ENCODE data around the gene OR5M3. TPM values are rescaled to one million over a fixed set of nuclear protein-coding genes. Genes with fewer than 3 reads are reported as not detected.

Gene OR5M3
- total RNA-seq, 1 experiment from 2014 or later, result not detected

DNA sequence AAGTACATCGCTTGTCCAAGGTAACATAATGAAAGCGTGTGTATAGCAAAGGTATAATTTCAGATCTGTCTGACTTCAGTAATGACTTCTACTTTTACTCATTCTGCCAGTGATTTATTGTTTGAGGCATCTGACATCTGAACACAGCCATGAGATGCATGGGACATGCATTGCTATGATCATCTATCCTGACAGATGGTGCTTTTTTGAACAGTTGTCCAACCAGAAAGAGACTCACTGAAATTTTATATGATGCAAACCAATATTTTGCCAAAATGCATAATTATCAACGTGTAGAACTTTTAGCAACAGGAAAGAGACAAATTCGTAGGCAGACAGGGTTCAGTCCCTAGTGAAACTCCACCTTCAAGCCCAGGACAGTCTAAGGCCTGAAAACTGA, 19.6 kb downstream of the OR5M3 start (continued):
- TF ChIP-seq, protein P1, sequence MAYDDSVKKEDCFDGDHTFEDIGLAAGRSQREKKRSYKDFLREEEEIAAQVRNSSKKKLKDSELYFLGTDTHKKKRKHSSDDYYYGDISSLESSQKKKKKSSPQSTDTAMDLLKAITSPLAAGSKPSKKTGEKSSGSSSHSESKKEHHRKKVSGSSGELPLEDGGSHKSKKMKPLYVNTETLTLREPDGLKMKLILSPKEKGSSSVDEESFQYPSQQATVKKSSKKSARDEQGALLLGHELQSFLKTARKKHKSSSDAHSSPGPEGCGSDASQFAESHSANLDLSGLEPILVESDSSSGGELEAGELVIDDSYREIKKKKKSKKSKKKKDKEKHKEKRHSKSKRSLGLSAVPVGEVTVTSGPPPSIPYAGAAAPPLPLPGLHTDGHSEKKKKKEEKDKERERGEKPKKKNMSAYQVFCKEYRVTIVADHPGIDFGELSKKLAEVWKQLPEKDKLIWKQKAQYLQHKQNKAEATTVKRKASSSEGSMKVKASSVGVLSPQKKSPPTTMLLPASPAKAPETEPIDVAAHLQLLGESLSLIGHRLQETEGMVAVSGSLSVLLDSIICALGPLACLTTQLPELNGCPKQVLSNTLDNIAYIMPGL (CRISPR knock-in tag; IDR thresholded peaks at IDR 0.05), result no peak
- TF ChIP-seq IRF2 (CRISPR knock-in tag; IDR thresholded peaks at IDR 0.05; ENCODE audit: borderline replicate concordance, low read depth) (no peak), NR2C2 (CRISPR knock-in tag; IDR thresholded peaks at IDR 0.05) (no peak), ELF4 (CRISPR knock-in tag; IDR thresholded peaks at IDR 0.05; ENCODE audit: low read depth) (no peak)
- TF ChIP-seq, protein P2, sequence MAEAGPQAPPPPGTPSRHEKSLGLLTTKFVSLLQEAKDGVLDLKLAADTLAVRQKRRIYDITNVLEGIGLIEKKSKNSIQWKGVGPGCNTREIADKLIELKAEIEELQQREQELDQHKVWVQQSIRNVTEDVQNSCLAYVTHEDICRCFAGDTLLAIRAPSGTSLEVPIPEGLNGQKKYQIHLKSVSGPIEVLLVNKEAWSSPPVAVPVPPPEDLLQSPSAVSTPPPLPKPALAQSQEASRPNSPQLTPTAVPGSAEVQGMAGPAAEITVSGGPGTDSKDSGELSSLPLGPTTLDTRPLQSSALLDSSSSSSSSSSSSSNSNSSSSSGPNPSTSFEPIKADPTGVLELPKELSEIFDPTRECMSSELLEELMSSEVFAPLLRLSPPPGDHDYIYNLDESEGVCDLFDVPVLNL (CRISPR knock-in tag; IDR thresholded peaks at IDR 0.05; ENCODE audit: borderline replicate concordance, low read depth), result no peak

Other genes starting within 250 kb of the OR5M3 start
- not detected in 3 replicates for gene OR5T2, start 239.1 kb downstream of the OR5M3 start, total RNA-seq (2021)
- not detected in 3 replicates for gene OR5T3, start 221.1 kb downstream of the OR5M3 start, total RNA-seq (2021)
- not detected in 3 replicates for gene OR5T1, start 199.2 kb downstream of the OR5M3 start, total RNA-seq (2021)
- not detected in 3 replicates for gene OR8H1, start 181.1 kb downstream of the OR5M3 start, total RNA-seq (2021)
- not detected in 3 replicates for gene OR8K3, start 158.2 kb downstream of the OR5M3 start, total RNA-seq (2021)
- gene OR8K1, start 127.3 kb downstream of the OR5M3 start, total RNA-seq (2021), result not detected in 3 replicates
- not detected in 3 replicates for gene OR8J1, start 119.1 kb downstream of the OR5M3 start, total RNA-seq (2021)
- not detected in 3 replicates for gene OR8U1, start 97.7 kb downstream of the OR5M3 start, total RNA-seq (2021)
- gene OR5AL1, start 60.7 kb downstream of the OR5M3 start, total RNA-seq (2021), result not detected in 3 replicates
- gene OR5M8, start 18.0 kb upstream of the OR5M3 start, total RNA-seq (2021), result not detected in 3 replicates
- gene OR5M11, start 69.9 kb upstream of the OR5M3 start, total RNA-seq (2021), result not detected in 3 replicates
- gene OR5M10, start 104.4 kb upstream of the OR5M3 start, total RNA-seq (2021), result not detected in 3 replicates
- not detected in 3 replicates for gene OR5M1, start 141.5 kb upstream of the OR5M3 start, total RNA-seq (2021)
- gene OR5AP2, start 169.1 kb upstream of the OR5M3 start, total RNA-seq (2021), result not detected in 3 replicates
- not detected in 3 replicates for gene OR5AR1, start 190.3 kb upstream of the OR5M3 start, total RNA-seq (2021)
- gene OR9G1, start 225.7 kb upstream of the OR5M3 start, total RNA-seq (2021), result not detected in 3 replicates